ENCODE measurements around the gene UQCRHL. TPM values are rescaled to one million over a fixed set of nuclear protein-coding genes. Genes with fewer than 3 reads are reported as not detected.

The UQCRHL gene
- 11.2 and 13.8 TPM in 2 replicates for polyA plus RNA-seq

GRCh38 chr1:15807549-15807948 lies at the start of gene UQCRHL:
TSS of gene UQCRHL (minus strand) at chr1:15807649. CDS start at chr1:15807649, 0 bp downstream.

GRCh38 chr1:15847100-15847892 lies 39.8 kb upstream of the UQCRHL start, which contains the start of gene SPEN:
TSS of gene SPEN (plus strand) at chr1:15847707. CDS start at chr1:15848068, 361 bp downstream.

GRCh38 chr1:15758343-15758931 lies 49.0 kb downstream of the UQCRHL start, which contains the start of gene FBLIM1:
TSS of gene FBLIM1 (plus strand) at chr1:15758795. CDS start at chr1:15764984, 6,189 bp downstream.

Other genes with a start within 250 kb of the UQCRHL start
- 0.97 TPM in 1 of 2 replicates, not detected in the other for gene AGMAT, start 222.6 kb downstream of the UQCRHL start, polyA plus RNA-seq
- gene DDI2, start 190.2 kb downstream of the UQCRHL start, polyA plus RNA-seq, result 2.0 and 3.1 TPM in 2 replicates
- gene PLEKHM2, start 123.3 kb downstream of the UQCRHL start, polyA plus RNA-seq, result 0.75 and 3.6 TPM in 2 replicates
- 0.11 and 0.15 TPM in 2 replicates for gene SLC25A34, start 71.4 kb downstream of the UQCRHL start, polyA plus RNA-seq
- gene TMEM82, start 65.2 kb downstream of the UQCRHL start, polyA plus RNA-seq, result not detected in 2 replicates
- gene FBLIM1, start 48.9 kb downstream of the UQCRHL start, polyA plus RNA-seq, result 0.07 TPM in 1 of 2 replicates, not detected in the other
- gene SPEN, start 40.1 kb upstream of the UQCRHL start, polyA plus RNA-seq, result 3.9 and 12.8 TPM in 2 replicates
- 0.32 and 2.6 TPM in 2 replicates for gene ZBTB17, start 168.5 kb upstream of the UQCRHL start, polyA plus RNA-seq
- not detected in 2 replicates for gene SRARP, start 196.6 kb upstream of the UQCRHL start, polyA plus RNA-seq
- gene HSPB7, start 210.4 kb upstream of the UQCRHL start, polyA plus RNA-seq, result not detected in 2 replicates
- not detected in 2 replicates for gene CLCNKA, start 214.4 kb upstream of the UQCRHL start, polyA plus RNA-seq
- not detected in 2 replicates for gene CLCNKB, start 236.1 kb upstream of the UQCRHL start, polyA plus RNA-seq